GM18909 (cell line): Measurements from ENCODE around the gene CDH4.

Experiments
- ATAC-seq: cut with Tn5 transposase; IDR thresholded peaks from one replicate; pipeline ENCODE4 v1.9.1; 2021; ENCODE audit warnings: mild to moderate bottlenecking; ENCODE audit not compliant: unreplicated experiment, poor library complexity

CDH4 gene

DNA sequence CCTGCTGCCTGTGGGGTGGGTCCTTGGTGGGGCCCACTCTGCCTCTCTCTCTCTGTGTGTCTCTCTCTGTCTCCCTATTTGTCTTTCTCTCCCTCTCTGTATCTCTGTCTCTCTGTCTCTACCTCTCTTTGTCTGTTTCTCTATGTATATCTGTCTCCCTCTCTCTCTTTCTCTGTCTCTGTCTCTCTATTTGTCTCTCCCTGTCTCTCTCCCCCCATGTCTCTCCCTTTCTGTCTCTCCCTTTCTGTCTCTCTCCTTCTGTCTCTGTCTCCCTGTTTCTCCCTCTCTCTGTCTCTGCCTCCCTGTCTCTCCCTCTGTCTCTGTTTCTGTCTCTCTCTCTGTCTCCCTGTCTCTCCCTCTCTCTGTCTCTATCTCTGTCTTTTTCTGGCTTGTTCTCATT is 353.2 kb downstream of the CDH4 start:
- ATAC-seq: no peak

DNA sequence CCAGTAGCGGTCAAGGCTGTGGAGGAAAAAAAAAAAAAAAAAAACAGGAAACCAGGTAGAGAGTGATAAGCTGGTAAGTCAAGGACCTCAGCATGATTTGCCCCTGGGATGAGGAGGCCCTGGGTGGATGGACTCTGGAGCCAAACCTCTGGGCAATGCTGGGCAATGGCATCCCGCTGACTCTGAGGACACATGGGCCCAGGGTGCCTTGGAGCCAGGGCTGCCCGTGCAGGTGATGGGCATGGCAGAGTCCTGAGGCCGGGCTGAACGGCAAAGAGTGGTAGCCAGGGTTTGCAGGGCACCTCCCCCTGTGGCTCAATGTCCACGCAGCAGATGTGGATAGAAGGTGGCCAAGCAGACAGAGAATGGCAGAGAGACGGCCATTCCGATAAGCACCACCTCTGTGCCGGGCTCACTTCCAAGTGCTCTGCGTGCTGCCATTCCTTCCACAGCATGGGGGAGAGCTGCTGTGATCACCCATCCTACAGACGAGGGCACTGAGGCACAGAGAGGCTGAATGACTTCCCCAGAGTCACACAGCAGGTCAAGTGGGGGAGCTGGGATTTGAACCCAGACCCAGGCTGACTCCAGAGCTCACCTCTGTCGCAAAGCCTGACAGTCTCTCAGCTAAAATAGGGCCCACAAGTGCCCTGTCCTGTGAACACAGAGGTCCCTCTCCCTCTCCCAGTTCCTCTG is 353.9 kb downstream of the CDH4 start:
- no peak for ATAC-seq

DNA sequence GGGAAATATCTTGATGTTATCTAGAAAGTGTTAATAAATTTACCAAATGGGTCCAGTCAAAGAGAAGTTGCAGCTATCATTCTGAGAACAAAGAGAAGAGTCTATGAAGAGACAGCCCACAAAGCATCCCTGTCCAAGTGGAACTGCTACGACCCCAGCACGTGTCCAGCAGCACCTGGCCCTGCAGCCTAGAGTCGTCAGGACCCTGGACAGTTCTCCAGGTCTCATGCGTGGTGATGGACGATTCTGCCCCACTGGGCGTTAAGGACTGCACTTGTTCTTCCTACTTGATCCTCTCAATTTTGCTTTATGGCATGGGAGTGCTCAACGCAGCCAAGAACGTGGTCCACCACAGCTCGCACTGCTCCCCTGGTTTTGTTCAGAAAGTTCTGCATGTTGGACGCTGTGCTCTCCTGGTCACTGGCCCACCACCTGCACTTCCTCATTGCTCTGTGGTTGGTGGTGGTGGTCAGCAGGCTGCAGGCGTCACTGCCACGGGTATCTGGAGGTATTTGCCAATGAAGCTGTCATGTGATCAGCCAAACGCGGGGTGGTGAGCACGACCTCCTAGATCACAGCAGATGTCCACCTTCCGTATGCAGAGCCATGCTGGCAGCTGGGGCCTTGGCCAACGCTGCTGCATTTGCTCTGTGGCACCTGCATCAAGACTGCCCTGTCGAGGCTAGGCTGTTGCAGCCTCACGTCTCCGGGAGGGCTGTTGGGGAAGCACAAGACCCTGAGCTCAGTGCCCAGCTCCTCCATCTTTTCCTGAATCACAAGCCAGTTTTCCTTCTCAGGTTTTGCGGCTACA is 356.4 kb downstream of the CDH4 start:
- no peak for ATAC-seq

DNA sequence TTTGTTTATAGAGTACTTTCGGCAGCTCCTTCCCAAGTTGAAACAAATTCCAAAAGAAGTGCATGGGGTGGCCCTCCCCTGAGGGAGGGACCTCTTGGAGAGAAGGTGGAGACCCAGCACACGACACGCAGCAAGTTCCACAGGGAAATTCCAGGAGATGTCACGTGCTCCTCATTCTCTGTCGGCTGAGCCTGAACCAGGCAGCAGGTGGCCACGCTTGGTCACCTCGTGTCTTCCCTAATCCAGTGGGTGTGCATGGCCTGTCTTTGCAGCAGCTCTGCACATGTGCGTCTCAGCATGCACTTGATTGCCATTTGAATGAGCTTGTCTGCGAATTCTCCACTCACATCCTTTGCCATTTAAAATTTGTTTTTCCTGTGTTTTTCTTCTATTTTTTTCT is 357.4 kb downstream of the CDH4 start:
- no peak for ATAC-seq

GRCh38 chr20:61611401-61612180 is 359.5 kb downstream of the CDH4 start:
- no peak for ATAC-seq

GRCh38 chr20:61613917-61614705 is 362.1 kb downstream of the CDH4 start:
- no peak for ATAC-seq

DNA sequence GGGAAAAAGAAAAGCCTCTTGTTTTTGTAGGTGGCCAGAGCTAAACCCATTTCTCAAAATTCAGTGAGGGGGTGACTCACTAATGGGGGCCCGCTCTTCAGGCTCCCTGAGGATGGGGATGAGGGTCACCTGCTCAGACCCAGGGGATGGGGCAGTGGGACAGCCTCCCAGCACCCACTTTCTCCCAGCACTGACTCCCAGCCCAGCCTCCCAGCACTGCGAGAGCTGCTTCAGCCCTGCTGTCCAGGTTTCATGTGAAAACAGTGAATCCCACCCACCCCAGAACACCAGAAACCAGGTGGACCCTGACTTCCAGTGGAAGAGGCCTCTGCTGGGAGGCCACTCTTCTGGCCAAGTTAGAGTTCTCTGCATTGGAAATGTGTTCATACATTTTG is 362.6 kb downstream of the CDH4 start:
- ATAC-seq: no peak

DNA sequence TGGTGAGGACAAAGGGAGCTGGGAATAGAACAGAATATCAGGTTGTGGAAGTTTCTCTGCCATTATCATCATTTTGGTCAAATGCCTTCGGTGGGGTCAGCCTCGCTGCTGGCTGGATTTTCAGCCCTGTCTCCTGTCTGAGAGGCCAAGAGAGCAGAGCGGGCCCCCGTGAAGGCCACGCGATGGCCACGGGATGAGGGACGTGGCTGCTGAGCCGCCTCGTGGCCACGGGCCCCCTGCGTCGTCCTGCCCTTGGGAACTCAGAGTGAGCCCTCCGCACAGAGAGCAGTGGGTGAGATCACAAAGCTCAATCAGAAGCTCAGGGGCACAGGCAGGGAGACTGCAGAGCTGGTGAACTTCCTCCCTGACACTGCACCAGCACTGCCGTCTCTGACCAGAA is 363.7 kb downstream of the CDH4 start:
- ATAC-seq: no peak

GRCh38 chr20:61619751-61620150 is 367.7 kb downstream of the CDH4 start:
- no peak for ATAC-seq

GRCh38 chr20:61620174-61620573 is 368.1 kb downstream of the CDH4 start:
- no peak for ATAC-seq

GRCh38 chr20:61621035-61621730 is 369.1 kb downstream of the CDH4 start:
- no peak for ATAC-seq

DNA sequence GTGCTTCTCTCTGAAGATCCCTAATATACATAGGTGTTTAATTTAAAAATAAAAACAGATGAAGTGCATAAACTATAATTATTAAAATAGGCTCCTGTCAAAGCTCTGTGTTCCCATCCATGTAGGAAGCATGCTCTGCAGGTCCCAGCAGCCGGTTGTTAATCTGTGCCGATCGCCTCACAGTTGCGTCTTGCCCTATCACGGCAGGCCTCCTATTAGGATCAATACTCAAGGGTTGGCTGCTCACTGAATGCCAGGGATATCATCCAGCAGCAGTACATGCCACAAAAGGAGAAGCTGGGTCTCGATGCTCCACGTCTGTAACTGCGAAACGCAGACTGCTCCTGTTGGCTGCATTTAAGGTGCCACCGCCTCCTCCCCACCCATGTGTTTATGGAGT is 369.8 kb downstream of the CDH4 start:
- ATAC-seq: no peak

GRCh38 chr20:61623451-61623850 is 371.4 kb downstream of the CDH4 start:
- no peak for ATAC-seq

DNA sequence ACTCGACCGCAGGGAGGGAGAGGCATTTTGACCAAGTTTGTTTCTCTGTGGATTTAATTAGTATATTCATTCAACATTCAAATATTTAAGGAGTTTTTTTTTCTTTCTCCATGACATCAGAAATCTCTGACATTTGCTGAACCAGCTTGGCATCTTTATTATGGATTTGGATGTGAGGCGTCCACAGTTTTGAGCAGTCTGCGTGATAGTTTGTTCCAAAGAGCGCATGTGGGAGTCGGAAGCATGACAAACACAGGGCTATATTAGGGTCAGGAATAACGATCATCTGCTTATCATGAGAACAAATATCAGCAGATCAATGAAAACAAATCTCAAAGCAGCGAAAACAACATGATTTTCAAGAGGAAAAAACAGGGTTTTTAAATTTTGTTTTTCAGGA is 373.2 kb downstream of the CDH4 start:
- no peak for ATAC-seq

DNA sequence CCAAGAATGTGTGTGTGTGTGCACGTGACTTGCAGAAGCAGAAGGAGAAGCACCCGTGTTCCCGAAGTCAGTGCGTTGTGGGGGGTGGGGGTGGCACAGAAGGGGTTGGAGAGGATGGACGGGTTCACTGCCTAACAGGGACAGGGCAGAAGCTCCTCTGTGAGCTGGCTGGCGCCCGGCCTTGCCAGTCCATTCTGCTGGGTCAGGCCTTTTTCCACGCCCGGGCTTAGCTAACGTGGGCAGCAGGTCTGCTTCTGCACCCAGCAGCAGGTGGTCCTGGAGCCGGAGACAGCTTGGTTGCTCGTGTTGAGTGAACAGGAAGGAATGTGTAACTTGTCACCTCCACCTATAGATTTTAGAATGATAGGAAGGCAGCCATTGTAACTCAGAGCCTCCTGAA is 374.4 kb downstream of the CDH4 start:
- ATAC-seq: no peak

DNA sequence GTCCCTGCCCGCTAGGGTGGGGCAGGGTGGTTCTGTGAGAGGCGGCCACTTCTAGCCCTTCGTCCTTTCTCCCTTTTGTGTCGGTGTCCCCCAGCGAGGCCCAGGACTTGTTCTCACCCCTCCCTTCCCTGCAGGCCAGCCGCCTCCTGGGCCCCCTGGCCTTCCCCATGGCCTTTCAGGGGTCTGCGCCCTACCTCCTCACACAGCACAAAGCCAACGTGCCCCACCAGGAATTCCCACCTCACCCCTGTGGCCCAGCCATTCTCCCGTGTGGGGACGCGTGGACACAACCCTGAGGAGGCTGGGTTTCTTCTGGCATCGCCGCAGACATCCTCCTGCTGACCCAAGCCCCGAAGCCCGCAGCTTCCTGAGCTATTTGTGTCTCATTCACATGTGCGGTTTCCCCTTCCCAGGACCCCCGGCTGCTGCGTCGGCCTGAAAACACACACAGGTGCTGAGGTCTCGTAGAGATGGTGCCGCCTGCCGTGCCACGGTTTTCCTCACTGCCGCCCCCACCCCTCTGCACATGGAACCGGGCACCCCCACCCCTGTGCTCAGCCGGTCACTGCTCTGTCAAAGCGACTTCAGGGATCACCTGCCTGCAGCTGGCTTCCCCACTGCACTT is 375.8 kb downstream of the CDH4 start:
- ATAC-seq: no peak

DNA sequence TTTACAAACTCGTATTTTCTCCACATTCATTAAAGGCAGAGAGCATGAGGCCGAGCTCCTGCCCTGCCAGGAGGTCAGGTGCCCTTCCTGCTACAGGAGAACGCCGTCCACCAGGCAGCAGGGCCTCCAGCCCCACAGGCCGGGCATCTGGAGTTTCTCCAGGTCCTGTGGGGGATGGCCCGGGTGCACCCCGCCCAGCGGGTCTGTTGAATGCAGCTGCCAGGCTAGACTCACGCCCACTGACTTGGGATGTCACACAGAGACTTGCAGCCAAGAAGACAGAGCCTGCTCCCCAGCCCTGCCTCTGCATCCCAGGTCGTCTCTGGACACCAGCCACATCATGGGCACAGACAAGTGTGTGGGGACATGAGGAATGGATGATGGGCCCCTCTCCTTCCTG is 376.4 kb downstream of the CDH4 start:
- no peak for ATAC-seq

DNA sequence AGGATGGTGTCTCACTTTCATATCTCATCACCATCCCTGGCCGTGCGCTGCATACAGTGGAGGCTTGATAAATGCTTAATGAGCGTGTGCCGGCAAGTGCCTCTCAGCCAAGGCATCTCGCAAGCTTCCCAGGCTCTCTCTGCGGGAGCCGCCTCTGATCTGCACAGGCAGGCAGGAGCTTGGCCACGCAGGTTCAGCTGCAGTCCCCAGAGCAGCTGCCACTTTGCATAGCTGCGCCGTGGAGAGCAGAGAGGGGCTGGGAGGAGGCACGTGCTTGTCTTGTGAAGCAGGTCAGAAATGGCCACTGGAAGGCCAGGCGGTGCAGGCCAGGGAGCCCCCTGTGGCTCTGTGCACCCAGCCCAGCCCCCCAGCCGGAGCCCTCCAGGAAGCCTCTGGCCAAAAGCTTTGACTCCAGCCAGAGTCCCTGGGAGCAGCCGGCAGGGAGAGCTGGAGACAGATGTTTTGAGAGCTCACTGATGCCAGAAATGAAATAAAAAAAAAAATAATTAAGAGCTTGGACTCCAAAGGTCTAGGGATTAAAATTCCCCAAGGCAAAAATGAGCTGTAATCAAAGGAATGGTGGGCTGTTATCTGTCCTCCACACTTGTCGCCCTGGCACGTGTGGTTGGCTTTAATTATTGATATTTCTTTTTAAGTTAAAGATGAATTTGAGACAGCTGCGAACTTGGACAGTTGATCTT is 377.0 kb downstream of the CDH4 start:
- no peak for ATAC-seq
